Activated naive CD4-positive, alpha-beta T cell treated with anti-CD3 and anti-CD28 coated beads, Interleukin-2, amount 50 U/mL, for 24 hours (primary cell): ENCODE measurements around the gene PTPRE.

Source experiments
- H3K27ac Mint-ChIP-seq: one replicate; pipeline ENCODE4 v1.8.0; 2021; ENCODE audit warnings: mild to moderate bottlenecking, mixed read lengths
- H3K27me3 Mint-ChIP-seq: one replicate; pipeline ENCODE4 v1.8.0; 2021; ENCODE audit warnings: mixed read lengths
- H3K36me3 Mint-ChIP-seq: one replicate; pipeline ENCODE4 v1.8.0; 2021; ENCODE audit warnings: mixed read lengths
- H3K4me1 Mint-ChIP-seq: one replicate; pipeline ENCODE4 v1.8.0; 2021; ENCODE audit warnings: mixed read lengths
- H3K4me3 Mint-ChIP-seq: one replicate; pipeline ENCODE4 v1.8.0; 2021; ENCODE audit warnings: mild to moderate bottlenecking, mixed read lengths
- H3K9me3 Mint-ChIP-seq: one replicate; pipeline ENCODE4 v1.8.0; 2021; ENCODE audit warnings: mixed read lengths

PTPRE gene

GRCh38 chr10:127999297-128000129 lies 92.6 kb downstream of the PTPRE start:
- Mint-ChIP-seq H3K27me3 (no peaks in the 10 kb centered on the region), H3K4me3 (no peak overlapping the region), H3K27ac (no peak overlapping the region), H3K4me1 (no peaks in the 10 kb centered on the region), H3K36me3 (no peaks in the 10 kb centered on the region), H3K9me3 (no peaks in the 10 kb centered on the region)

- Mint-ChIP-seq H3K4me1 (no peaks in the 10 kb centered on the region), H3K4me3 (no peak overlapping the region), H3K27ac (no peak overlapping the region), H3K27me3 (no peaks in the 10 kb centered on the region), H3K36me3 (no peaks in the 10 kb centered on the region), H3K9me3 (no peaks in the 10 kb centered on the region)
Measured at GRCh38 chr10:128000471-128001362, 93.8 kb downstream of the PTPRE start.

- Mint-ChIP-seq H3K27me3 (no peaks in the 10 kb centered on the region), H3K4me1 (no peaks in the 10 kb centered on the region), H3K9me3 (no peaks in the 10 kb centered on the region), H3K36me3 (no peaks in the 10 kb centered on the region), H3K27ac (no peak overlapping the region), H3K4me3 (no peak overlapping the region)
Measured at GRCh38 chr10:128001363-128001745, 94.5 kb downstream of the PTPRE start.

- no peaks in the 10 kb centered on the region for H3K36me3 Mint-ChIP-seq
- H3K27ac Mint-ChIP-seq: no peak overlapping the region
- no peak overlapping the region for H3K4me3 Mint-ChIP-seq
- H3K4me1 Mint-ChIP-seq: no peaks in the 10 kb centered on the region
- no peaks in the 10 kb centered on the region for H3K9me3 Mint-ChIP-seq
- no peaks in the 10 kb centered on the region for H3K27me3 Mint-ChIP-seq
Measured at GRCh38 chr10:128001849-128002248, 94.9 kb downstream of the PTPRE start.

- Mint-ChIP-seq H3K27ac (no peak overlapping the region), H3K36me3 (no peaks in the 10 kb centered on the region), H3K9me3 (no peaks in the 10 kb centered on the region), H3K4me1 (no peaks in the 10 kb centered on the region), H3K4me3 (no peak overlapping the region), H3K27me3 (peaks cover 1% of the 10 kb centered on the region)
Measured at GRCh38 chr10:128003521-128003920, 96.6 kb downstream of the PTPRE start.

GRCh38 chr10:128005858-128006257 lies 99.0 kb downstream of the PTPRE start:
- Mint-ChIP-seq H3K4me1 (no peaks in the 10 kb centered on the region), H3K27me3 (peaks cover 1% of the 10 kb centered on the region), H3K4me3 (no peak overlapping the region), H3K36me3 (no peaks in the 10 kb centered on the region), H3K27ac (no peak overlapping the region), H3K9me3 (no peaks in the 10 kb centered on the region)

- no peaks in the 10 kb centered on the region for H3K9me3 Mint-ChIP-seq
- H3K4me3 Mint-ChIP-seq: no peak overlapping the region
- no peaks in the 10 kb centered on the region for H3K36me3 Mint-ChIP-seq
- H3K27me3 Mint-ChIP-seq: peaks cover 1% of the 10 kb centered on the region
- peaks cover 9% of the 10 kb centered on the region for H3K4me1 Mint-ChIP-seq
- no peak overlapping the region for H3K27ac Mint-ChIP-seq
Measured at GRCh38 chr10:128007056-128007455, 100.2 kb downstream of the PTPRE start.

- Mint-ChIP-seq H3K9me3 (no peaks in the 10 kb centered on the region), H3K27ac (no peak overlapping the region), H3K4me3 (no peak overlapping the region), H3K27me3 (peaks cover 1% of the 10 kb centered on the region), H3K4me1 (peaks cover 9% of the 10 kb centered on the region), H3K36me3 (peaks cover under 1% of the 10 kb centered on the region)
Measured at GRCh38 chr10:128007971-128008370, 101.1 kb downstream of the PTPRE start.

GRCh38 chr10:128008521-128009250 lies 101.8 kb downstream of the PTPRE start:
- no peak overlapping the region for H3K4me3 Mint-ChIP-seq
- H3K9me3 Mint-ChIP-seq: no peaks in the 10 kb centered on the region
- H3K27me3 Mint-ChIP-seq: peaks cover 1% of the 10 kb centered on the region
- no peak overlapping the region for H3K27ac Mint-ChIP-seq
- H3K36me3 Mint-ChIP-seq: peaks cover 2% of the 10 kb centered on the region
- H3K4me1 Mint-ChIP-seq: peaks cover 9% of the 10 kb centered on the region

GRCh38 chr10:128009372-128010126 lies 102.6 kb downstream of the PTPRE start:
- Mint-ChIP-seq H3K4me3 (no peak overlapping the region), H3K27me3 (peaks cover 1% of the 10 kb centered on the region), H3K36me3 (peaks cover 2% of the 10 kb centered on the region), H3K9me3 (no peaks in the 10 kb centered on the region), H3K27ac (no peak overlapping the region), H3K4me1 (peaks cover 9% of the 10 kb centered on the region)

GRCh38 chr10:128011059-128011979 lies 104.4 kb downstream of the PTPRE start:
- peaks cover 2% of the 10 kb centered on the region for H3K36me3 Mint-ChIP-seq
- no peak overlapping the region for H3K4me3 Mint-ChIP-seq
- no peaks in the 10 kb centered on the region for H3K9me3 Mint-ChIP-seq
- H3K4me1 Mint-ChIP-seq: peaks cover 9% of the 10 kb centered on the region
- no peak overlapping the region for H3K27ac Mint-ChIP-seq
- H3K27me3 Mint-ChIP-seq: peaks cover 1% of the 10 kb centered on the region

- Mint-ChIP-seq H3K9me3 (no peaks in the 10 kb centered on the region), H3K4me3 (no peak overlapping the region), H3K27ac (no peak overlapping the region), H3K27me3 (no peaks in the 10 kb centered on the region), H3K36me3 (peaks cover 2% of the 10 kb centered on the region), H3K4me1 (peaks cover 14% of the 10 kb centered on the region)
Measured at GRCh38 chr10:128013626-128014025, 106.7 kb downstream of the PTPRE start.

- H3K36me3 Mint-ChIP-seq: peaks cover 2% of the 10 kb centered on the region
- peaks cover 17% of the 10 kb centered on the region for H3K4me1 Mint-ChIP-seq
- no peak overlapping the region for H3K4me3 Mint-ChIP-seq
- H3K9me3 Mint-ChIP-seq: no peaks in the 10 kb centered on the region
- H3K27me3 Mint-ChIP-seq: no peaks in the 10 kb centered on the region
- no peak overlapping the region for H3K27ac Mint-ChIP-seq
Measured at GRCh38 chr10:128014236-128014635, 107.3 kb downstream of the PTPRE start.

GRCh38 chr10:128016423-128017060 lies 109.6 kb downstream of the PTPRE start:
- H3K4me3 Mint-ChIP-seq: no peak overlapping the region
- H3K27ac Mint-ChIP-seq: no peak overlapping the region
- H3K27me3 Mint-ChIP-seq: no peaks in the 10 kb centered on the region
- no peaks in the 10 kb centered on the region for H3K9me3 Mint-ChIP-seq
- peaks cover 2% of the 10 kb centered on the region for H3K36me3 Mint-ChIP-seq
- H3K4me1 Mint-ChIP-seq: peaks cover 11% of the 10 kb centered on the region
